Mesothelial cell of epicardium (in vitro differentiated cells): ENCODE results near the gene LRRC15. TPM values are rescaled to one million over a fixed set of nuclear protein-coding genes. Genes with fewer than 3 reads are reported as not detected.
A peak's percentile ranks its signal among the peaks of the same experiment; 100 is the strongest.

Source experiments
- DNase-seq, 2 experiments: peaks; one replicate each; pipeline ENCODE4 v3.0.0; 2021; ENCODE audit warnings: low spot score in 2 of 2; ENCODE audit not compliant: unreplicated experiment in 2 of 2
- H3K27ac Mint-ChIP-seq: 2 replicates; pipeline ENCODE4 v1.8.0; 2021; ENCODE audit warnings: mixed read lengths
- H3K27me3 Mint-ChIP-seq: 2 replicates; pipeline ENCODE4 v1.8.0; 2021; ENCODE audit warnings: low read depth, mixed read lengths
- H3K36me3 Mint-ChIP-seq: 2 replicates; pipeline ENCODE4 v1.8.0; 2021; ENCODE audit warnings: mixed read lengths
- H3K4me1 Mint-ChIP-seq: 2 replicates; pipeline ENCODE4 v1.8.0; 2021; ENCODE audit warnings: mixed read lengths
- H3K4me3 Mint-ChIP-seq: 2 replicates; pipeline ENCODE4 v1.8.0; 2021; ENCODE audit warnings: mild to moderate bottlenecking, moderate library complexity, mixed read lengths
- H3K9me3 Mint-ChIP-seq: 2 replicates; pipeline ENCODE4 v1.8.0; 2021; ENCODE audit warnings: mixed read lengths
- CTCF ChIP-seq: fragments of 200-600 bp; sonication (generic); IDR thresholded peaks from one replicate; pipeline ENCODE4 v1.5.0; 2021; ENCODE audit warnings: antibody characterized with exemption; ENCODE audit not compliant: unreplicated experiment
- total RNA-seq: library from RNA; stranded (reverse); gene quantifications from 3 replicates; pipeline ENCODE4 v1.2.1, GENCODE V29; 2021

LRRC15 gene
- total RNA-seq, 1 donor from 2014 or later = not detected

DNA sequence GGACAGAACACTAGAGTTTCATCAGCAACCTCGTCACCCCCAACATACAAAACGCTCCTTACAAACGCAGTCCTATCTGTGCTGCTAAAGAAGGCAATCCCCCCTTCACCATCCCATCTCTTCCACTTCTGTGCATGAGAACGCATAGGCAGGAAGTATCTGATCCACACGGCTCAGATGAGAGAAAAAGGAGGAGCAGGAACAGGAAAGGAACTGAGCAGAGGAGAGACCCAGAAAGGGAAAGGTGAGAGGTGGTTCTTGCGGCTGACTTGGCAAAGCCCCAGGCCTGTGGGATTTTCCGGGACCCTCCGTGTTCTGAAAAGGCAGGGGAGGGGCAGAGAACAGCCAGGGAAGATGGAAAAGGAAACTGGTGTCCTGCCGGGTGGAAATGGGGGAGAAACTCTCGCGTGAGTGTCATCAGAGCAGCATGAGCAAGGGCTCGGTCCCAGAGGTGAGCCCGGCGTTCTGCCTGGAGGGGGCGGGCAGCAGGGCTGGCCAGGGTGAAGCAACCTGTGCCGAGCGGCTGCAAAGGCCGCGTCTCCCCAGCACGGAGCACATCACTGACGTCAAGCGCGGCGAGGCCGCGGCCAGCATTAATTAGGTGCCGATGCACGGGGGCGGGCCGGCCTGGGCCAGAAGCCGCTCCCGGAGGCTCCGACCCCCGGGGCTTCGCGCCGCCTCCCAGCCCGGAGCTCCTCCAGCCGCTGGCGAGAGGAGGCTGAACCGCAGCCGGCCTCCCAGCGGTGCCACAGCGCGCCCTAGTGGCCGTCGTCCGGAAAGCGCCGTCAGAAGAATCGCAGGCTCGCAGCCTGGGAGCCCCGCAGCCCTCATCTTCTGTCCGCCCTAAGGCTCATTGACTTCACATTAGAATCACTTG lies 54.2 kb downstream of the LRRC15 start:
- no peaks in the 10 kb centered on the region for H3K36me3 Mint-ChIP-seq
- peaks cover 54% of the 10 kb centered on the region for H3K4me1 Mint-ChIP-seq
- TF ChIP-seq CTCF = peak; percentile 99
- peak; percentile 83 to 95 for DNase-seq
- peak overlapping the region; percentile 58 for H3K4me3 Mint-ChIP-seq
- H3K27ac Mint-ChIP-seq = peak overlapping the region; percentile 86
- no peaks in the 10 kb centered on the region for H3K27me3 Mint-ChIP-seq
- peaks cover 9% of the 10 kb centered on the region for H3K9me3 Mint-ChIP-seq

DNA sequence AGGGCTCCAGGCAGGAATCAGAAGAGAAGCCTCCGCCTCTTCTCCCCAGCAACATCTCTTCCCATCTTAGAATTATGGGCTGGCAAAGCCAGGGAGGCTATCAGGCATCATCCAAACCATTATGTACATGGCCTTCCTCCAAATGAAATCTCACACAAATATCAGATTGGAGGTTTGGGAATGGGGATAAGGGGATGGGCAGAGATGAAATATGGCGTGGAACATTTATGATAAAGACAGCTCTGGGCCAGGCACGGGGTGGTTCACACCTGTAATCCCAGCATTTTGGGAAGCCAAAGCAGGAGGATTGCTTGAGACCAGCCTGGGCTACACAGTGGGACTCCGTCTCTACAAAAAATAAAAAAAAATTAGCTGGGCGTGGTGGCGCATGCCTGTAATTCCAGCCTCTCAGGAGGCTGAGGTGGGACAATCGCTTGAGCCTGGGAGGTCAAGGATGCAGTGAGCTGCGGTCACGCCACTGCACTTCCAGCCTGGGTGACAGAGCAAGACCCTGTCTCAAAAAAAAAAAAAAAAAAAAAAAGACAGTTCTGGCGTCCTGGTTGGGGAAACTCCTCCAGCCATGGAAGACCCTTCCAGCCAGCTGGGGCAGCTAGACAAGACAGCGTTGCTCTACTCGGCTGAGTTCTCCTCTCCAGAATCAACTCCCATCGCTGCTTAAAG lies 55.0 kb downstream of the LRRC15 start:
- no peaks in the 10 kb centered on the region for H3K27me3 Mint-ChIP-seq
- DNase-seq = no peak
- peak overlapping the region; percentile 86 for H3K27ac Mint-ChIP-seq
- peaks cover 61% of the 10 kb centered on the region for H3K4me1 Mint-ChIP-seq
- peaks cover 8% of the 10 kb centered on the region for H3K9me3 Mint-ChIP-seq
- H3K4me3 Mint-ChIP-seq = peak overlapping the region; percentile 58
- no peaks in the 10 kb centered on the region for H3K36me3 Mint-ChIP-seq
- TF ChIP-seq CTCF = no peak

GRCh38 chr3:194313560-194314387 lies 55.8 kb downstream of the LRRC15 start:
- Mint-ChIP-seq H3K9me3 (peaks cover under 1% of the 10 kb centered on the region), H3K27ac (peak overlapping the region; percentile 91), H3K27me3 (no peaks in the 10 kb centered on the region), H3K4me3 (no peak overlapping the region), H3K36me3 (no peaks in the 10 kb centered on the region), H3K4me1 (peaks cover 69% of the 10 kb centered on the region)
- no peak for TF ChIP-seq CTCF
- no peak for DNase-seq

- peak in 1 of 2 experiments; percentile 61 for DNase-seq
- Mint-ChIP-seq H3K4me1 (peaks cover 75% of the 10 kb centered on the region), H3K9me3 (no peaks in the 10 kb centered on the region), H3K27ac (peak overlapping the region; percentile 91), H3K27me3 (no peaks in the 10 kb centered on the region), H3K4me3 (peak overlapping the region; percentile 36), H3K36me3 (no peaks in the 10 kb centered on the region)
- no peak for TF ChIP-seq CTCF
Observed at GRCh38 chr3:194312743-194313281, 56.7 kb downstream of the LRRC15 start.

GRCh38 chr3:194312186-194312742 lies 57.3 kb downstream of the LRRC15 start:
- H3K36me3 Mint-ChIP-seq = no peaks in the 10 kb centered on the region
- no peak for TF ChIP-seq CTCF
- H3K9me3 Mint-ChIP-seq = no peaks in the 10 kb centered on the region
- peak overlapping the region; percentile 91 for H3K27ac Mint-ChIP-seq
- peaks cover 78% of the 10 kb centered on the region for H3K4me1 Mint-ChIP-seq
- peak overlapping the region; percentile 36 for H3K4me3 Mint-ChIP-seq
- no peaks in the 10 kb centered on the region for H3K27me3 Mint-ChIP-seq
- DNase-seq = no peak
